Measurements from ENCODE around the gene STK33. TPM values are rescaled to one million over a fixed set of nuclear protein-coding genes. Genes with fewer than 3 reads are reported as not detected.

Gene STK33
- total RNA-seq, 1 donor from 2014 or later = 17.9 TPM

DNA sequence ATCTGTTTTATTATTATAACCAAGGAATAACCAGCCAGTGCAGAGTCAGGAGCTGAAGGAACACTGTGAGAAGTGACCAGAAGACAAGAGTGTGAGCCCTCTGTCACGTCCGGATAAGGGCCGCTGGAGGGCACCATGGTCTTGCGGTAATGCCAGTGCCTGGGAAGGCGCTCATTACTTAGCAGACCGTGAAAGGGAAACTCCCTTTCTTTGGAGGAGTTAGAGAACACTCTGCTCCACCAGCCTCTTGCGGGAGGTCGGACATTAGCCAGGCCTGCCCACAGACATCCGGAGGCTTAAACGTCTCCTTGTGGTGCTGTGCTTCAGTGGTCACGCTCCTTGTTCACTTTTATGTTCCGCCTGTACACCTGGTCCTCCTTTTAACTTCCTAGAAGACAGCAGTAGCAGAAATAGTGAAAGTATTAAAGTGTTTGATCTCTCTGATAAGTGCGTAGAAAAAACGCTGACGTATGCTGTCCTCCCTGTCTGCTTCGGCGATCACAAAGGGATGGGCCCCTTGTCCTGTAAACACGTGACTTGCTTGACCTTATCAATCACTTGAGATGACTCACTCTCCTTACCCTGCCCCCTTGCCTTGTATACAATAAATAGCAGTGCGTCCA is 209.7 kb downstream of the STK33 start:
- TF ChIP-seq, protein P1, sequence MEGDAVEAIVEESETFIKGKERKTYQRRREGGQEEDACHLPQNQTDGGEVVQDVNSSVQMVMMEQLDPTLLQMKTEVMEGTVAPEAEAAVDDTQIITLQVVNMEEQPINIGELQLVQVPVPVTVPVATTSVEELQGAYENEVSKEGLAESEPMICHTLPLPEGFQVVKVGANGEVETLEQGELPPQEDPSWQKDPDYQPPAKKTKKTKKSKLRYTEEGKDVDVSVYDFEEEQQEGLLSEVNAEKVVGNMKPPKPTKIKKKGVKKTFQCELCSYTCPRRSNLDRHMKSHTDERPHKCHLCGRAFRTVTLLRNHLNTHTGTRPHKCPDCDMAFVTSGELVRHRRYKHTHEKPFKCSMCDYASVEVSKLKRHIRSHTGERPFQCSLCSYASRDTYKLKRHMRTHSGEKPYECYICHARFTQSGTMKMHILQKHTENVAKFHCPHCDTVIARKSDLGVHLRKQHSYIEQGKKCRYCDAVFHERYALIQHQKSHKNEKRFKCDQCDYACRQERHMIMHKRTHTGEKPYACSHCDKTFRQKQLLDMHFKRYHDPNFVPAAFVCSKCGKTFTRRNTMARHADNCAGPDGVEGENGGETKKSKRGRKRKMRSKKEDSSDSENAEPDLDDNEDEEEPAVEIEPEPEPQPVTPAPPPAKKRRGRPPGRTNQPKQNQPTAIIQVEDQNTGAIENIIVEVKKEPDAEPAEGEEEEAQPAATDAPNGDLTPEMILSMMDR (IDR thresholded peaks at IDR 0.05; ENCODE audit: unreplicated experiment) = no peak
- Mint-ChIP-seq H3K36me3 (ENCODE audit: low read depth, unreplicated experiment) (no peaks in the 10 kb centered on the region), H3K27me3 (ENCODE audit: unreplicated experiment) (peaks cover 2% of the 10 kb centered on the region), H3K27ac (ENCODE audit: unreplicated experiment) (no peak overlapping the region), H3K4me3 (ENCODE audit: unreplicated experiment) (no peak overlapping the region), H3K4me1 (ENCODE audit: unreplicated experiment) (peaks cover 7% of the 10 kb centered on the region), H3K9me3 (ENCODE audit: unreplicated experiment) (no peaks in the 10 kb centered on the region)
- DNase-seq (ENCODE audit: low spot score) = peak; percentile 19

DNA sequence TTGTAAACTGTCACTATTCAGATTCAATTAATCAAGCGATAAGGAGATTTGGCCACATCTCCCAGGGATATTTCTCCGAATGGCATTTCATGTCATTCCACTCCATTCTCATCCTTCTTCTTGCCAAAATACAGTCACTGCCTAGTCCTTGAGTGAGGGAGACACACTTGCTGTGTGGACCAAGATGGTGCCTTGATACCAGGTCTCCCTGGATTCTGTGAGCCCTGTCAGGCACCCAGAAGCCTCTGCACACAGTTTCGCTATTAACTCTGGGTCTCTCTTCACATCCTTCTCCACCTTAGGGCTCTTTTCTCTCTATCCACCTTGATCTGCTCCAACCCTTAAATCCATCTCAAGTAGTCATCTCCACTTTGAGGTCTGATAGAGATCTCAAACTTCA is 210.4 kb downstream of the STK33 start:
- H3K27me3 Mint-ChIP-seq (ENCODE audit: unreplicated experiment) = peaks cover 2% of the 10 kb centered on the region
- TF ChIP-seq, protein P1 (IDR thresholded peaks at IDR 0.05; ENCODE audit: unreplicated experiment) = no peak
- no peaks in the 10 kb centered on the region for H3K36me3 Mint-ChIP-seq (ENCODE audit: low read depth, unreplicated experiment)
- H3K4me1 Mint-ChIP-seq (ENCODE audit: unreplicated experiment) = peaks cover under 1% of the 10 kb centered on the region
- DNase-seq (ENCODE audit: low spot score) = no peak
- H3K9me3 Mint-ChIP-seq (ENCODE audit: unreplicated experiment) = no peaks in the 10 kb centered on the region
- H3K4me3 Mint-ChIP-seq (ENCODE audit: unreplicated experiment) = no peak overlapping the region
- H3K27ac Mint-ChIP-seq (ENCODE audit: unreplicated experiment) = no peak overlapping the region

GRCh38 chr11:8383227-8383626 is 210.8 kb downstream of the STK33 start:
- TF ChIP-seq, protein P1 (IDR thresholded peaks at IDR 0.05; ENCODE audit: unreplicated experiment) = no peak
- H3K27me3 Mint-ChIP-seq (ENCODE audit: unreplicated experiment) = peaks cover 2% of the 10 kb centered on the region
- no peak overlapping the region for H3K27ac Mint-ChIP-seq (ENCODE audit: unreplicated experiment)
- H3K36me3 Mint-ChIP-seq (ENCODE audit: low read depth, unreplicated experiment) = no peaks in the 10 kb centered on the region
- no peak overlapping the region for H3K4me3 Mint-ChIP-seq (ENCODE audit: unreplicated experiment)
- DNase-seq (ENCODE audit: low spot score) = no peak
- H3K9me3 Mint-ChIP-seq (ENCODE audit: unreplicated experiment) = no peaks in the 10 kb centered on the region
- no peaks in the 10 kb centered on the region for H3K4me1 Mint-ChIP-seq (ENCODE audit: unreplicated experiment)

DNA sequence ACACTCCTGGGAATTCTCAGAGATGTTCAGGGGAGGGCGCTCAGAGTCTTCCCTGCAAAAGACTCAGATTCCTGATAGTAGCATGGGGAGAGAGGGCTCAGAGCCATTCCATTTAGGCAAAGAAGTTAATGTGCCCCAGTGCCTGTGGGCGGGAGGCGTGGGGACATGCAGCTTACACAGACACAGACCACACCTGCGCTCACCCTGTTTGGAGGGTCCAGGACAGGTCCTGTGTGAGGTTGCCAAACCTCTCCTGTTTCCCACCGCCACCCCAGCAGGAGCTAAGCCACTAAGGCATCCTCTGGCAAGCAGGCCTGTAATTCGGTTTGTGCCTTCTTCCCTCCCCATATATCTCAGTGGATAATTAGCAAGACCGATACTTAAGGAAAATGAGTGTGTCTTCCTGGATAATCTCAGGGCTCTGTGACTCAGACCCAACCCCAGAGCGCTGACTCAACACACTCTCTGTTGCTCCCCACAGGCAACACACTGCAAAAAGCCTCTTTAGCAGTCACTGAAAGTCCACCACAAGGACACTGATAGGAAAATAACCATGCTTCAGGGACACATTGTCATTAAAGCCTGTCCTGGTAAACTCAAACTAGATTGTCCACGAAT is 211.5 kb downstream of the STK33 start:
- no peaks in the 10 kb centered on the region for H3K4me1 Mint-ChIP-seq (ENCODE audit: unreplicated experiment)
- no peak overlapping the region for H3K27ac Mint-ChIP-seq (ENCODE audit: unreplicated experiment)
- TF ChIP-seq, protein P1 (IDR thresholded peaks at IDR 0.05; ENCODE audit: unreplicated experiment) = no peak
- H3K9me3 Mint-ChIP-seq (ENCODE audit: unreplicated experiment) = no peaks in the 10 kb centered on the region
- peaks cover 2% of the 10 kb centered on the region for H3K27me3 Mint-ChIP-seq (ENCODE audit: unreplicated experiment)
- no peak for DNase-seq (ENCODE audit: low spot score)
- H3K4me3 Mint-ChIP-seq (ENCODE audit: unreplicated experiment) = no peak overlapping the region
- no peaks in the 10 kb centered on the region for H3K36me3 Mint-ChIP-seq (ENCODE audit: low read depth, unreplicated experiment)

GRCh38 chr11:8381871-8382396 is 212.1 kb downstream of the STK33 start:
- H3K4me1 Mint-ChIP-seq (ENCODE audit: unreplicated experiment) = no peaks in the 10 kb centered on the region
- no peaks in the 10 kb centered on the region for H3K9me3 Mint-ChIP-seq (ENCODE audit: unreplicated experiment)
- DNase-seq (ENCODE audit: low spot score) = no peak
- no peak overlapping the region for H3K27ac Mint-ChIP-seq (ENCODE audit: unreplicated experiment)
- H3K36me3 Mint-ChIP-seq (ENCODE audit: low read depth, unreplicated experiment) = no peaks in the 10 kb centered on the region
- peaks cover 2% of the 10 kb centered on the region for H3K27me3 Mint-ChIP-seq (ENCODE audit: unreplicated experiment)
- TF ChIP-seq, protein P1 (IDR thresholded peaks at IDR 0.05; ENCODE audit: unreplicated experiment) = no peak
- no peak overlapping the region for H3K4me3 Mint-ChIP-seq (ENCODE audit: unreplicated experiment)

Data from endothelial cell (in vitro differentiated cells).